Left lung (tissue), 10 donors: ENCODE measurements around the gene MAP4K3. TPM values are rescaled to one million over a fixed set of nuclear protein-coding genes. Genes with fewer than 3 reads are reported as not detected.

Experiments used
- ATAC-seq: fragments of 200-7000 bp; cut with Tn5 transposase; one replicate; pipeline ENCODE4 v1.9.1; 2020; ENCODE audit warnings: moderate library complexity
- DNase-seq, 4 donors: peaks; one replicate each; pipeline ENCODE4 v3.0.0-alpha.2; 2013 to 2020
- H3K27ac ChIP-seq, 2 donors: fragments of 200-600 bp; sonication (generic) in 1 of 2; one replicate each; pipeline versions ENCODE4 v1.5.0 to v1.8.0; 2020 to 2021
- H3K27me3 ChIP-seq, 2 donors: fragments of 200-600 bp; sonication (generic) in 1 of 2; one replicate each; pipeline versions ENCODE4 v1.5.0 to v1.8.0; 2020 to 2021
- H3K36me3 ChIP-seq, 2 donors: fragments of 200-600 bp; sonication (generic) in 1 of 2; one replicate each; pipeline versions ENCODE4 v1.5.0 to v1.8.0; 2020 to 2021
- H3K4me1 ChIP-seq, 2 donors: fragments of 200-600 bp; one replicate each; pipeline ENCODE4 v1.8.0; 2021
- H3K4me3 ChIP-seq, 2 donors: fragments of 200-600 bp; sonication (generic) in 1 of 2; one replicate each; pipeline versions ENCODE4 v1.5.0 to v1.8.0; 2020 to 2021; ENCODE audit warnings: mild to moderate bottlenecking in 1 of 2
- H3K9me3 ChIP-seq, 2 donors: fragments of 200-600 bp; sonication (generic) in 1 of 2; one replicate each; pipeline versions ENCODE4 v1.5.0 to v1.8.0; 2020 to 2021
- intact Hi-C, 2 donors: fragments of 100-400 bp; cut with DNase I; formaldehyde crosslinking; loops; one replicate each; pipeline versions ENCODE4 v1.11.2 to v1.14.2; 2022
- polyA plus RNA-seq, 6 donors: library from polyadenylated mRNA; unstranded; fragments of 120-200 nt; gene quantifications; one replicate each; pipeline ENCODE4 v1.2.1, GENCODE V29; 2013; ENCODE audit not compliant: insufficient read length in 6 of 6
- total RNA-seq, 2 donors: library from RNA; stranded (reverse); fragmentation: NEBNext Ultra II Directional; extraction: Animal tissue kit (Norgen Biotek cat#: 25700); gene quantifications; one replicate each; pipeline ENCODE4 v1.2.1, GENCODE V29; 2021
- TF ChIP-seq, protein P1 (sequence below), 2 donors: fragments of 200-600 bp; sonication (generic) in 1 of 2; IDR thresholded peaks; one replicate each; pipeline versions ENCODE4 v1.5.0 to v1.8.0; 2021; ENCODE audit warnings: antibody characterized with exemption in 2 of 2
- donor health status: DM: no; HTN: yes; CAD: no.
- donor health status: DM: no; HTN: no; CAD: no.

Gene MAP4K3
- total and polyA plus RNA-seq, 8 donors: 26.0 to 74.5 (median 61.4) TPM

DNA sequence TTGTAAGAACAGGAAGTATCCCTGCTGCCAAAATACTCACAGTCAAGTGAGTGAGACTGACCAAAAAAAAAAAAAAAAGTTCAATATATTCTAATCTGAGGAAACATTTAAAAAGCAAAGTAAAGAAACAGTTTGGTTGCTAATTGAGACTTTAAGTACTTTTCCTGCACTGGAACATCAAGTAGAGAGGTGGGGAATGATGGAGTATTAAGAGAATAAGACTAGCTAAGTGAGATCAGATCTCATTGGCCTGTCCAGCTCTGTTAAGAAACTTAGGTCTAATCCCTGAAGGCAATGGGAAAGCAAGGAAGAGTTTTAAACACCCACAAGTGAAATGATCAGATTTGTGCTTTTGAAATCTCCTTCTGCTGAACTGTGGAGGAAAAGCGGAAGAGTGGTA is 27.8 kb upstream of the MAP4K3 start:
- H3K27me3 ChIP-seq: no peaks in the 10 kb centered on the region
- no peak overlapping the region for H3K27ac ChIP-seq
- peak; percentile 60 for ATAC-seq
- TF ChIP-seq, protein P1, sequence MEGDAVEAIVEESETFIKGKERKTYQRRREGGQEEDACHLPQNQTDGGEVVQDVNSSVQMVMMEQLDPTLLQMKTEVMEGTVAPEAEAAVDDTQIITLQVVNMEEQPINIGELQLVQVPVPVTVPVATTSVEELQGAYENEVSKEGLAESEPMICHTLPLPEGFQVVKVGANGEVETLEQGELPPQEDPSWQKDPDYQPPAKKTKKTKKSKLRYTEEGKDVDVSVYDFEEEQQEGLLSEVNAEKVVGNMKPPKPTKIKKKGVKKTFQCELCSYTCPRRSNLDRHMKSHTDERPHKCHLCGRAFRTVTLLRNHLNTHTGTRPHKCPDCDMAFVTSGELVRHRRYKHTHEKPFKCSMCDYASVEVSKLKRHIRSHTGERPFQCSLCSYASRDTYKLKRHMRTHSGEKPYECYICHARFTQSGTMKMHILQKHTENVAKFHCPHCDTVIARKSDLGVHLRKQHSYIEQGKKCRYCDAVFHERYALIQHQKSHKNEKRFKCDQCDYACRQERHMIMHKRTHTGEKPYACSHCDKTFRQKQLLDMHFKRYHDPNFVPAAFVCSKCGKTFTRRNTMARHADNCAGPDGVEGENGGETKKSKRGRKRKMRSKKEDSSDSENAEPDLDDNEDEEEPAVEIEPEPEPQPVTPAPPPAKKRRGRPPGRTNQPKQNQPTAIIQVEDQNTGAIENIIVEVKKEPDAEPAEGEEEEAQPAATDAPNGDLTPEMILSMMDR (IDR thresholded peaks at IDR 0.05): no peak
- DNase-seq: no peak
- H3K9me3 ChIP-seq: no peaks in the 10 kb centered on the region
- intact Hi-C loops: no loop called here
- no peaks in the 10 kb centered on the region for H3K36me3 ChIP-seq
- H3K4me3 ChIP-seq: no peak overlapping the region
- H3K4me1 ChIP-seq: peaks cover 12 to 15% of the 10 kb centered on the region in 2 donors

DNA sequence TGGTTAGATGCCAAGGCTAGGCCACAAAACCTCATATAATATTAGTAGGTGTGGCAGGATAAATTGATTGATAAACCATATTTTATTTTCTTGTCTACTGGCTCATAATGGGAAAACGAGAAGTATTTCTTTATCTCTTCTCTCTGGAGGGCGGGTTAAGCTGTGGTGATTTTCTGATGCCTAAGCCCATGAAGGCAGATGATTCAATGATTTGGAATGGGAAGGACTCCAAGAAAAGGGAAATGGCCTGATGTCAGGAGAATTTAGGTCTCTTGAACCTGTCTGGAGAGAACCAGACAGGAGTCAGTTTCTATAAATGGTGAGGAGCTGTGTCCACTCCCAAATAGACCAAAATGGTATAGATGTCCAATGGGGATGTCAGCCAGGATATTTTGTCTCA is 18.7 kb upstream of the MAP4K3 start:
- intact Hi-C loops: no loop called here
- TF ChIP-seq, protein P1 (IDR thresholded peaks at IDR 0.05): no peak
- no peaks in the 10 kb centered on the region for H3K27me3 ChIP-seq

DNA sequence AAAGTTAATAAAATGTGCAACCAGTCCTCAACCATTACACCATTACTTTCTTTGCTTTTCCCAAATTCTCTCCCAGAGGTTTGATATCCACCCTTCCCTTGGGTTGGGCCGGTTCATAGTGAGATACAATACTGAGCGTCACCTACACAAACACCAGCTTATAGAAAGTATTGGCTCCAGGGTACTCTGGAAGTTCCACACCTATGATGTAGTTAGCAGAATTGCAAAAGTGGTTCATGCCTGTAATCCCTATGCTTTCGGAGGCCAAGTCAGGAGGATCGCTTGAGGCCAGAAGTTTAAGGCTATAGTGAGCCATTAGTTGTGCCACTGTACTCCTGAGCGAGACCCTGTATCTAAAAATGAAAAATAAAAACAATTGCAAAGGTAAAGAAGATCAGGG is 15.3 kb upstream of the MAP4K3 start:
- DNase-seq: no peak
- Histone ChIP-seq H3K4me3 (no peak overlapping the region), H3K36me3 (peaks cover 0 to 8% of the 10 kb centered on the region in 2 donors), H3K4me1 (no peaks in the 10 kb centered on the region), H3K27me3 (no peaks in the 10 kb centered on the region), H3K27ac (no peak overlapping the region), H3K9me3 (peaks cover 0 to under 1% of the 10 kb centered on the region in 2 donors)
- intact Hi-C loops: no loop called here
- no peak for ATAC-seq
- TF ChIP-seq, protein P1 (IDR thresholded peaks at IDR 0.05): no peak

More for the DNA sequence above, 18.7 kb upstream of the MAP4K3 start:
- Histone ChIP-seq H3K27ac (no peak overlapping the region), H3K4me3 (no peak overlapping the region), H3K9me3 (peaks cover 0 to 9% of the 10 kb centered on the region in 2 donors), H3K4me1 (no peaks in the 10 kb centered on the region), H3K36me3 (peaks cover 0 to 8% of the 10 kb centered on the region in 2 donors)
- DNase-seq (no peak), ATAC-seq (no peak)

DNA sequence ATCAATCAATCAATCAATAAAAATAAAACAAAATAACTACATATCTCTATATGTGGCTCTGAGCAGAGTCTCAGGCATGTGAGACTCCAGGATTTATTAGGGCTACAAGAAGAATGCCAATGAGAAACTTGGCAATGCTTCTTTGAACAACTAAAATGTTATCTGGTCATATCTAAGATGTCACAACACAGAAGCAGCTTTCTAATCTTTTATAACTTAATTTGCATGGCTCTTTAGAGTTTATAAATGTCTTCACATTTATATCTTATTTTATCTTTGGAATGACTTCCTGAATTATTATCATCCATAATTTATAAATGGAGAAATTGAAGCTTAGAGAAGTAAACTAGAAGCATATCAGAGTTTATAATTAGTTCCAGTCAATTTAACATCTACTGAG is 14.9 kb upstream of the MAP4K3 start:
- Histone ChIP-seq H3K4me3 (no peak overlapping the region), H3K36me3 (peaks cover 0 to 8% of the 10 kb centered on the region in 2 donors), H3K9me3 (no peaks in the 10 kb centered on the region), H3K27me3 (no peaks in the 10 kb centered on the region), H3K4me1 (no peaks in the 10 kb centered on the region), H3K27ac (no peak overlapping the region)
- intact Hi-C loops: no loop called here
- TF ChIP-seq, protein P1 (IDR thresholded peaks at IDR 0.05): no peak
- DNase-seq (no peak), ATAC-seq (no peak)

DNA sequence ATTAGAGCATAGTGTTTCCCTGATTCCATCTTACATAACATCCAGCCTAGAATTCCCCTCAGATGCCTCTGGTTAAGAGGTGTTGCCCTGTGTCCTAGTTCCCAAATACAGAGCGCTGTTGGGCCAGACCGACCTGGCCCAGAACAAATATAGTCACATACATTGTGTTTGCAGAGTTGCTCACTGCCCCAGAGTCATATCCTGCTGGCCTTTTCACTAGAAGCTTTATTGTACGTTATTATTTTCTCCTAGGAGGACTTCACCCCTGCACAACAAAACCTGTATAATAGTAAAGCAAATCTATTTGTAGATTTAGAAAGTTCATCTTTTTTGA is 11.1 kb upstream of the MAP4K3 start:
- no peak for ATAC-seq
- Histone ChIP-seq H3K27me3 (no peaks in the 10 kb centered on the region), H3K4me1 (no peaks in the 10 kb centered on the region), H3K9me3 (peaks cover 0 to 1% of the 10 kb centered on the region in 2 donors), H3K4me3 (no peak overlapping the region), H3K27ac (no peak overlapping the region), H3K36me3 (no peaks in the 10 kb centered on the region)
- TF ChIP-seq, protein P1 (IDR thresholded peaks at IDR 0.05): no peak
- intact Hi-C loops: no loop called here
- no peak for DNase-seq
